HG02973 (cell line): Measurements from ENCODE around the gene FAM72B.
"Not testable (repeated sequence)": the region's sequence is repeated elsewhere in the genome, so short reads cannot be mapped to it uniquely, and the experiment has no call there.

Experiments used
- ATAC-seq: cut with Tn5 transposase; IDR thresholded peaks from one replicate; pipeline ENCODE4 v1.9.1; 2021; ENCODE audit warnings: moderate library complexity; ENCODE audit not compliant: unreplicated experiment

The FAM72B gene

DNA sequence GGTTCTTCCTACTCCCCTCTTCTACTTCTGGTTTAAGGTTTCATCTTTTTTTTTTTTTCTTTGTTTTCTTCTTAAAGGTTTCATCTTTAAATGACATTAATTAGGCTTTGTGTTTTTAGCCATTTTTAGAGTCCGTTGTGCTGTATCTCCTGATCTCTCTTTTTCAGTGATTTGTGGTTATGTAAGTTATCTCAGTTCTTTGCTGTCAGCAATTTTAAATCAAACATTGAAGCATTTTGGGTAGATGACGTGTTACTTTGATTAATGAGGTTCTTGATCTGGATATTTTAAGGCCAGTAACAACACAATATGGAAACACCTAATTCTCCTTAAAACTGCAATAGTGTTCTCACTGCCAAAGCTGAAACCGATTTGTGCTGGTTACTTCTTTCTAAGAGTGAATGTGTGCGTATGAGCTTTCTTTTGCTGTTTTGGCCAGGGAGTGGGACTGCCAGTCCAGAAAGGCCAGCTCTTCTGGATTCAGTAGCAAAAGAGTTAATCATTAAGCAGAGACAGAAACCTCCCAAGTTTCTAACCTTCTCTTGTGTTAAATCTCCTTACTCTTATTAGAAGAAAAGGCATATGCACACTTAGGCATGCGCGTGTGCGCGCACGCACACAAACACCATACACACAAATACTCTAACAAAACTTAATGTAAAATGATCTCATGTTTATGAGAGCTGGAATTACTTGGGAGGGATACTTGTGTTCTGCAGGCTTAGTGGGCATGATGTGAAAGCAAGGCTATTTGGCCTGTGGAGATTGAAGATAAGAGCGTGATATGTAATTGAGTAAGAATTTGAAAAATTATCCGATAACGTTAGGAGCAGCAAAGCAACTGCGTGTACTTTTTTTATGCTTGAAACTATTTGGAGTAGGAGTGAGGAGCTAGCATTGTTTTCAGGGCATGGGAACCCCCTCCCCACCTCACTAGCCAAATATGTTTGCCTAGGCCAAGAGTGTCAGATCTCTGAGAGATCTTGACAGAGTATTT is 17.1 kb upstream of the FAM72B start:
- not testable (repeated sequence) for ATAC-seq

DNA sequence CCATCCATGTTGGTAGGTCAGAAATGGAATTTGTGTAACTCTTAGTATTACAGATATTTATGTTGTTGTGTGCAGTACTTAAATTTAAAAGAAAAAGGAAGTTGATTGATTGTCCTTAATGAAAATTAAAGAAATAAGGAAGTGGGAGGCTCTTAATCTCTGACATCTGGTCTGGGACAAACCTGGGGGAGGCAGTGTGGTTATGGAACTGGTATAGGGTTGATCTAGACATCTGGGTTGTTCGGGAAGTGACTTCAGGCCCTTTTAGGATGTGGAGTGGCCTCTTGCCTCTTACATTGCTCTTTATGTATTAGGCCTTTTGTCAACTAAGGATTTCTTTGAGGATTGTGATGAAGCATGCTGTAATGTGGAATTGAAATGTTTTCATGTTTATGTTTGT is 16.1 kb upstream of the FAM72B start:
- not testable (repeated sequence) for ATAC-seq

GRCh38 chr1:121199763-121200162 is 15.6 kb upstream of the FAM72B start:
- not testable (repeated sequence) for ATAC-seq

- not testable (repeated sequence) for ATAC-seq
Observed at GRCh38 chr1:121197095-121197882, 13.1 kb upstream of the FAM72B start.

- not testable (repeated sequence) for ATAC-seq
Observed at GRCh38 chr1:121192512-121192911, 8.4 kb upstream of the FAM72B start.

GRCh38 chr1:121187914-121188313 is 3.8 kb upstream of the FAM72B start:
- not testable (repeated sequence) for ATAC-seq

DNA sequence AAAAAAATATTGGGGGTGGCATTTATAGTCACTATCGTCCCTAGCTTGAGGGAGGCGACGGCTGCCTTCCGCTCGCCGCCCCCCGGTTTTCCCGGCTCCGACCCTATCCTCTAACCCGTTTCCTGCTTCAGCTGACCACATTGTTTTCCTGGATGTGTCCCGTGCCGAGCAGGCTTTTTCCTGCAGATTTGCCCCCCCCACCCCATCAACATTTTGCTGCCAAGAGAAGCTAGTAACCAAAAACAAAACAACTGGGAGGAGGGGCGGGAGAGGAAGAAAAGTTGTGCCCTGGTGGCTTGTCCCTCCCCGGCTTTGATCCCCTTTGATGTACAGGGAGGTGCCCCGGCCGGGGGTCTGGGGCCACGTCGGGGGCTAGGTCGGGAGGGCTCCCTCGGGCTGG is 2.1 kb upstream of the FAM72B start:
- ATAC-seq, result not testable (repeated sequence)

DNA sequence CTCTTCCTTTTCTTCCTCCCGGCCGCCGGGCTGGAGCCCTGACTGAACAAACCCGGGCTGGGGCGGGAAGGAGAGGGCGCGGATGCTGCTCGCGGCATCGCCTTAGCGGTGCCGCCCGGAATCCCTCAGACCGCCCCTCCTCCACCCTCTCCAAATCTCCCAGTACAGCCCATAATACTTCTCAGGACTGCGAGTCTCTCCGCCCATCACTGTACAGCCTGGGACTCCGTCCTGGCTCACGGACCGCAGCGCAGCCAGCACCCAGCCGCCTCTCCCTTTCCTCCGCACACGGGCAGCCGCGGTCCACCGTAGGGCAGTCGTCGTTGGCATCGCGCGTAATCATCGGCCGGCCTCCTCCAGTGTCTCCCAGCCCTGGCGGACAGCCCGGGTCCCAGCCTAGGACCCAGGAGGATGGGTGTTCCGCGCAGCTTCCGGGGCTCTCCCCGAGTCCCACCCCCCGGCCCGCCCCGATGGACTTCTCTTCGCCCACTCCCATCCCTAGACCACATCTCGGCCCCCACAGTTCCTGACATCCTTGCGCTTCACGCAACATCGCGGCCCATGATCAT is 1.1 kb upstream of the FAM72B start:
- ATAC-seq, result not testable (repeated sequence)

- not testable (repeated sequence) for ATAC-seq
Observed at GRCh38 chr1:121183867-121184266, 273 bp downstream of the FAM72B start.

GRCh38 chr1:121178197-121178596 is 5.9 kb downstream of the FAM72B start:
- ATAC-seq, result not testable (repeated sequence)

- not testable (repeated sequence) for ATAC-seq
Observed at GRCh38 chr1:121176649-121177048, 7.5 kb downstream of the FAM72B start.

GRCh38 chr1:121168152-121168668 is 15.9 kb downstream of the FAM72B start:
- ATAC-seq, result not testable (repeated sequence)

- ATAC-seq, result not testable (repeated sequence)
Observed at GRCh38 chr1:121167225-121167738, 16.9 kb downstream of the FAM72B start.

DNA sequence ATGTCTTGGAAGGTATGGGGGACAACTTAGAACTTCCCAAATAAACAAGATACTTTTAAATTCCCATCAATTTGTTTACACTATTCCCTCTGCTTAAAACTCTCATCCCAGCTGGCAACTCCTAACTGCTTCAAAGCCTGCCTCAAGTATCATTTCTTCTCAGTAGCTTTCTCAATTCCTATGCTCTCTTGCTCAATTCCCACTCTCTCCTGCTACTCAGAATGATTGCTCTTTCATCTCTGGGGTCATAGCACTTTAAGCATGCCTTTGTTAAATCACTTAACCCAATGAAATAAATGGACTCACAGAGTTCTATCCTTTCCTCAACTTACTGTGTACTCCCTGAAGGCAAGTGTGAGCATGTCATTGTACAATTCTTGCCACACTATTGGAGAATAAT is 18.8 kb downstream of the FAM72B start:
- ATAC-seq, result not testable (repeated sequence)

- ATAC-seq, result not testable (repeated sequence)
Observed at GRCh38 chr1:121163850-121164757, 20.0 kb downstream of the FAM72B start.

DNA sequence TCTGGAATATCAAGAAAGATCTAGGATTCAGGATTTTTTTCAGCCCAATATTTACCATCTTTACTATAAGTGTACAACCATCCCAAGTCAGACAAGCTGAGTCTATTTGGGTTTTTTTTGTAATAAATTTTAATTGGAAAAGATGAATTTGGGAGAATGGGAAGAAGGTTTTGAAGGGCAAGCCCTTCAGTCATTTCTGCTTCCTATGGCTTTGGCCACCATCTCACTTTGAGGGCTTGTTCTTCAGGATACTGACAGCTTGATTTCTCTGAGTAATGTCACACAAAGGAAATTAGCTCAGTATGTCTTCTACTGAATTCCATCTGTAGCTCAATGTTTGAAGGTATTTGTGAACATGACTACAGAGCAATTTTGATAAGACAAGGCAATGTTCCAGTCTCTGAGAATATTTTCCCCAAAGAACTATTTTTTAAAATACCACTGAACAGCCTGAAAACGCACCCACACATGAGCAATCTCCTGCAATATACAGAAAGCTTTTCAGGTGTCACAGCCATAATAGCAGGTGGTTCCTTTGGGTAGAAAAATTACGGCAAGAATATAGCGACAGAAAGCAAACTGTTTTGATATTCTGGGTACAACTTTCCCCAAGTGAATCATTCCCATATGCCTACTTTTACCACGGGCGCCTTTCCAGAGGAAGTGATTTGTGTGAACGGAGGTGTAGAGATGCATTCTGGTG is 22.8 kb downstream of the FAM72B start:
- not testable (repeated sequence) for ATAC-seq

DNA sequence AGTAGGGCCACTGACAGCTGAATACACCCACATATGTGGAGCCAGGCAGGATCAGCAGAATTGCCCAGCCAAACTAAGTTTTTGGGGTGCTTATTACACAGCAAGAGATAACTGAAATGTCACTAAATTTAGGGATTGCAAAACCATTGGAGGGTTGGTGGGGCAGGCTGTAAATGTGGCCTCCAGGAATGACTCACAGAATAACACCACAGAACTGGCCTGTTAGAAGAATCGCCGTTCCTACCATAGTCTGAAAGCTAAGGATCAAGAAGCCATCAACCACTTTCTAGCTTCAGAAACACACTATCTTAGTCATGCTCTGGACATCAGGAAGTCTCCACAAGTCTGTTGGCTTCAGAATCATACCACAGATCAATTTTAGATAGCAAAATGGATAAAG is 24.0 kb downstream of the FAM72B start:
- ATAC-seq, result not testable (repeated sequence)

- not testable (repeated sequence) for ATAC-seq
Observed at GRCh38 chr1:121157609-121158008, 26.5 kb downstream of the FAM72B start.
